LNCaP clone FGC (cell line): ENCODE results near the gene ZNF630.
A peak's percentile ranks its signal among the peaks of the same experiment; 100 is the strongest.
"Not testable (repeated sequence)": the region's sequence is repeated elsewhere in the genome, so short reads cannot be mapped to it uniquely, and the experiment has no call there.

Source experiments
- DNase-seq: peaks from one replicate; pipeline ENCODE4 v3.0.0-alpha.2; 2011; ENCODE audit warnings: low read depth
- H3K4me3 ChIP-seq: 2 replicates; pipeline ENCODE4 v1.5.1; 2011; ENCODE audit warnings: mild to moderate bottlenecking, low read depth, low read length, control low read depth
- TF ChIP-seq, protein P1 (sequence below): IDR thresholded peaks from 2 replicates; pipeline ENCODE4 v1.5.1; 2012; ENCODE audit warnings: mild to moderate bottlenecking; ENCODE audit not compliant: control insufficient read depth, insufficient read depth; ENCODE audit errors: extremely low read depth

ZNF630 gene

DNA sequence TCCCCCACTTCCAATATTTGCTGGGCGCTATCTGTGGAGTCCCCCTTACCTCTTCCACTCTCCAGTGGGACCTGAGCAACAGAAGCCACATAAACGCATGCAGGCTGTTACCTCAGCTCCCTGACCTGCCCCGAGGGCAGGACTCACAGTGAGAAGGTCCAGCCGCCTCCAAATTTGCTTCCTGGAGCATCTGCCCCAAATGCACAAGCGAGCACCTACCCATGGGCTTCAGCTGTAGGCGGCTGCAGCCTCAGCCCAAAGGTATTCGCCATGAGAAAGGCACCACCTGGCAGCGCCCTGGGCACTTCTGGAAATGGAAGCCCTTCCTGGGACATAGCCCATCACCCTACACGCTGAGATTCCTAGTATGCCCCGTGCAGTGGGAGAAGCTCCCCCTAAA, 41.2 kb downstream of the ZNF630 start:
- TF ChIP-seq, protein P1, sequence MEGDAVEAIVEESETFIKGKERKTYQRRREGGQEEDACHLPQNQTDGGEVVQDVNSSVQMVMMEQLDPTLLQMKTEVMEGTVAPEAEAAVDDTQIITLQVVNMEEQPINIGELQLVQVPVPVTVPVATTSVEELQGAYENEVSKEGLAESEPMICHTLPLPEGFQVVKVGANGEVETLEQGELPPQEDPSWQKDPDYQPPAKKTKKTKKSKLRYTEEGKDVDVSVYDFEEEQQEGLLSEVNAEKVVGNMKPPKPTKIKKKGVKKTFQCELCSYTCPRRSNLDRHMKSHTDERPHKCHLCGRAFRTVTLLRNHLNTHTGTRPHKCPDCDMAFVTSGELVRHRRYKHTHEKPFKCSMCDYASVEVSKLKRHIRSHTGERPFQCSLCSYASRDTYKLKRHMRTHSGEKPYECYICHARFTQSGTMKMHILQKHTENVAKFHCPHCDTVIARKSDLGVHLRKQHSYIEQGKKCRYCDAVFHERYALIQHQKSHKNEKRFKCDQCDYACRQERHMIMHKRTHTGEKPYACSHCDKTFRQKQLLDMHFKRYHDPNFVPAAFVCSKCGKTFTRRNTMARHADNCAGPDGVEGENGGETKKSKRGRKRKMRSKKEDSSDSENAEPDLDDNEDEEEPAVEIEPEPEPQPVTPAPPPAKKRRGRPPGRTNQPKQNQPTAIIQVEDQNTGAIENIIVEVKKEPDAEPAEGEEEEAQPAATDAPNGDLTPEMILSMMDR = no peak
- DNase-seq = no peak
- H3K4me3 ChIP-seq = no peak overlapping the region

DNA sequence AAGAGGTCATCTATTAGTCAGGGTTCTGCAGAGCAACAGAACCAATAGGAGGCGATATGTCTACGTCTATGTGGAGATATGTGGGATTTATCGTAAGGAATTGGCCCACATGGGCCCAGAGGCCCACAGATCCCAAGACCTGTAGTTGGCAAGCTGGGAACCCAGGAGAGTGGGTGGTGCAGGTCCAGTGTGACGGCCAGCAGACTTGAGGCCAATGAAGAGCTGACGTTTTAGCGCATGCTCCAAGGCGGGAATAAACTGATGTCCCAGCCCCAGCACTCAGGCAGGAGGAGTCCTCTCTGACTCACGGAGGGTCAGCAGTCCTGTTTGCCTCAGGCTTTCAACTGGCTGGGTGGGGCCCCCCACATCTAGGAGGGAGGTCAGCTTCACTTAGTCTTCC, 43.3 kb downstream of the ZNF630 start:
- H3K4me3 ChIP-seq = no peak overlapping the region
- DNase-seq = no peak
- TF ChIP-seq, protein P1 = no peak

DNA sequence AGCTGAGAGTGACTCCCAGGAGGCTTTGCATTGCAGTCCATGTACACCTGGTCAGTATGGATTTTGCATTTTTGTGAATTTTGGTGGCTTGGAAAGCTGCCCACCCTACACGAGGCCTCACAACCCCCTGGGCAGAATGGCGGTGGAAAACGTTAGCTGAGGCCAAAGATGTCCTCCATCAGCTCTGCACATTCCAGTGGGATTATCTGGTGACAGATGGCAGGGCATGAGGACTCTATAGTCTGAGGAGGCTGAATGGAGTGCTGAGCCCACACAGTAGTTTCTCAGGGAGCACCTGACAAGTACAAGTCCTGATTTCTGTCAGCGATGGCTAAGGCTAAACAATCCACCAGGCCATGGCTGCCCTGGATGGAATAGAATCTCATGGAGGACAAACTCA, 43.9 kb downstream of the ZNF630 start:
- not testable (repeated sequence) for DNase-seq, H3K4me3 ChIP-seq

DNA sequence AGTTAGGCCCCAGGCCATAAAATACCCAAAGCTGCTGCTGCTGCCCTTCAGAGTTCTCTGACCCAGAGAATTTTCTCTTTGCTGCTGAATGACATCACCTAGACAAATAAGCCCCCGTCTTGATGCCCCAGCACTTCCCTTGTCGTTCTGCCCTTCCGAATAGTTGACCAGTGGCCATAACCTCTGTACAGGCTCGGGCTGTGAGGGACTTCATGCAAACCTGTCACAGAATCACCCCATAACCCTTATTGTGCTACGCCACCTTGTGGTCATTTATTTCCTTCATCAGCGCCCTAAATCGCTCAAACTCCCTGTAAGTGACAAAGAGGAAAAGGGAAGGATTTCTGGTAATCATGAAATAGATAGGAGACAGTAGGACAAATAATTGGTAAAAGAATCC, 45.9 kb downstream of the ZNF630 start:
- TF ChIP-seq, protein P1 = peak; percentile 71
- H3K4me3 ChIP-seq = no peak overlapping the region
- DNase-seq = peak; percentile 10

DNA sequence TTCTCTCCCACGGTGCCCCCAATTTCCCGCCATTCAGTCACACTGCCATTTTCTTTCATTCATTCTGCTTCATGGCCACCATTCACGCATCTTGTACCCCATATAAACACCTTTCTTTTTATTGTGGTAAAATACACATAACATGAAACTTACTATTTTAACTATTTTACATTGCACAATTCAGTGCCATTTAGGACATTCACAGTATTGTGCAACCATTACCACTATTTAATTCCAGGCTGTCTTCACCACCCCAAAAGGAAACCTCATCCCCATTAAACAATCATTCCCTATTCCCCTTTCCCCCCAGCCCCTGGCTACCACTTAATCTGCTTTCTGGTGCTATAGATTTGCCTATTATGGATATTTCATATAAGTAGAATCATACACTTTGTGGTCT, 48.7 kb downstream of the ZNF630 start:
- H3K4me3 ChIP-seq = no peak overlapping the region
- DNase-seq = no peak
- TF ChIP-seq, protein P1 = no peak

DNA sequence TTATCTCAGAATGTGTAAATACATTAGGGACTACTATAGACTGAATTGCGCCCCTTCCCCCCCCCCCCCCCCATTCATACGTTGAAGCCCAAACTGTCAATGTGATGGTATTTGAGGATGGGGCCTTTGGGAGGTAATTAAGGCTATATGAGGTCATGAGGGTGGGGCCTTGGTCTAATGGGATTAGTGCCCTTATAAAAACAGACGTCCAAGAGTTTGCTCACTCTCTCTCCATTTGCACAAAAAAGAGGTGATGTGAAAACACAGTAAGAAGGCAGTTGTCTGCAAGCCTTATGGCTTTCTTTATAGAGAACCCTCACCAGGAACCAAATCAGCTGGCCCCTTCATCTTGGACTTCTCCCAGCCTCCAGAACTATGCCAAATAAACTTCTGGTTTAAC, 49.3 kb downstream of the ZNF630 start:
- peak overlapping the region; percentile 56 for H3K4me3 ChIP-seq
- TF ChIP-seq, protein P1 = no peak
- no peak for DNase-seq

DNA sequence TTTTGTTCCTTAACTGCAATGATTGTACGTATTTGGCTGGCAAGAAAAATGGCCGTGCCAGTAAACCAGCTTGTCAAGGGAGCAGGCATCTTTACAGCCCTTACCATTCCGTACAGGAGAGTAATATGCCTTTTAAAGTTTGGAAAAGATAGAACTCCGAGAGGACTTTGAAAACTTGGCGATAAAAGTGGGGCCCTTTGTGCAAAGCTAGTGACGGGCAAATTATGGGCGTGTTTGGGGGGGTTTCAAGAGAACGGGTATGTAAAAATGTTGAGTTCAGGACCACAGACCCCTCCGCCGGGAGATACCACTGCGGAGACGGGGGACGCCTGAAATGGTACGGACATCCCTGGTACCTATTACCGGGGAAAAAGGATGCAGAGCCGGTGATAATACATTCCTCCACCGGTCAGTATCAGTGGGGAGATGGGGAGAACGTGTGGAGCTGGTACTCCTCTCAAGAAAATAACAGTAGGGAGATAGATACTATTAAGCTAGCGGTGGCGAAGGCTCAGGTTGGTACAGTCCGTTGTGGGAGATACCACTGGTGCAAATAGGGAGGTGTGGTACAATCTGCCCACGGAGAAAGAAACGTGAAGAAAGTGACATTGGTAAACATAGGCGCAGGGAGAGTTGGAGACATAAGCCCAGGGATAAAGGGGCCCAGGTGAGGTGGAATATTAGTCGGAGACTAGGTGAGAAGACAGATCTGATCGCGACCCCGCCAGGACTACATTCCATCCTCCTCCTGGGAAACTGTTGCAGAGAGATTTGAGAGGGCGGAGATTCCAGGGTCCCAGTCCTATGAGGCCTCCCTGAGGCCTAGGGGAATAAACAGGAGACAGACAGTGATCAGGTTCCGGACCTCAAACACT, 50.2 kb downstream of the ZNF630 start:
- peak; percentile 54 for DNase-seq
- H3K4me3 ChIP-seq = peak overlapping the region; percentile 56
- TF ChIP-seq, protein P1 = no peak

DNA sequence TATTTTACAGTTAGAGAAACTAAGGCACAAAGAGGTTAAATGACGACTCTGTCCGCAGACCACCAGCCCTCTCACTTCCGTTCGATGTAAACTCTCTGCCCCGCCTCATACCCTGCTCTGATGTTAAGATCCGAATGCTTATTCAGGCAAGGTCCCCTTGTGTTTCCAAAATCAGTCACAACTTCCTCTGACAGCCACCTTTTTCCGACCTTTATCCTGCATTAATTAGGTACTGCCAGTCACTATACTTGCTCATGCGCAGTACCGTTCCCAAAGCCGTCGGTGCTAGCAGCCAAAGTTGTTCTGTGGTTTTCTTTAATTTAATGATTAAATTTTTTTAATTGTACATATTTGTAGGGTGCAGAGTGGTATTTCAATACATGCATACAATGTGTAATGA, 51.0 kb downstream of the ZNF630 start:
- not testable (repeated sequence) for DNase-seq, H3K4me3 ChIP-seq

DNA sequence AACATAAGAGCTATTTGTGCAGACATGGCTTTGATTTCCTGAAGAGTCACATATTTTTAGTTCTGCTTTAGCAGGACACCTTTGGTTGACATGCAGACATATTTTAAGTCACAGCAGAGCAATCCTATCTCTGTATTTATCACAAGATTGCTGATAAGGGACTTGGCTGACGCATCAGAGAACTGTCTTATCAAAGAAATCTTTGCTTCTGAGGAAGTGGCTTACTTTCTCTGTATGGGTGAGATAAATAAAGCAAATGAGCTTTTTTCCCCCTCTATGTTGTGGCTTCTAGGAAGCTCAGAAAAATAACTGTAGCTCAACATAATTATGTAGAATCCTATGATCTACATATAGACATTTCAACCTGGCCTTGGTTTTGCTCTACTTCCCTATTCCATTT, 51.5 kb downstream of the ZNF630 start:
- DNase-seq, H3K4me3 ChIP-seq: not testable (repeated sequence)

DNA sequence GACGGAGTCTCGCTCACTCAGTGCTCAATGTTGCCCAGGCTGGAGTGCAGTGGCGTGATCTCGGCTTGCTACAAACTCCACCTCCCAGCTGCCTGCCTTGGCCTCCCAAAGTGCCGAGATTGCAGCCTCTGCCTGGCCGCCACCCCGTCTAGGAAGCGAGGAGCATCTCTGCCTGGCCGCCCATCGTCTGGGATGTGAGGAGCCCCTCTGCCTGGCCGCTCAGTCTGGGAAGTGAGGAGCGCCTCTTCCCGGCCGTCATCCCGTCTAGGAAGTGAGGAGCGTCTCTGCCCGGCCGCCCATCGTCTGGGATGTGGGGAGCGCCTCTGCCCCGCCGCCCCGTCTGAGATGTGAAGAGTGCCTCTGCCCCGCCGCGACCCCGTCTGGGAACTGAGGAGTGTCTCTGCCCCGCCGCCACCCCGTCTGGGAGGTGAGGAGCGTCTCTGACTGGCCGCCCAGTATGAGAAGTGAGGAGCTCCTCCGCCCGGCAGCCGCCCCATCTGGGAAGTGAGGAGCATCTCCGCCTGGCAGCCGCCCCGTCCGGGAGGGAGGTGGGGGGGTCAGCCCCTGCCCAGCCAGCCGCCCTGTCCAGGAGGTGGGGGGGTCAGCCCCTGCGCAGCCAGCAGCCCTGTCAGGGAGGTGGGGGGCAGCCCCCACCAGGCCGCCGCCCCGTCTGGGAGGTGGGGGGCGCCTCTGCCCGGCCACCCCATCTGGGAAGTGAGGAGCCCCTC, 54.7 kb downstream of the ZNF630 start:
- H3K4me3 ChIP-seq, DNase-seq: not testable (repeated sequence)

DNA sequence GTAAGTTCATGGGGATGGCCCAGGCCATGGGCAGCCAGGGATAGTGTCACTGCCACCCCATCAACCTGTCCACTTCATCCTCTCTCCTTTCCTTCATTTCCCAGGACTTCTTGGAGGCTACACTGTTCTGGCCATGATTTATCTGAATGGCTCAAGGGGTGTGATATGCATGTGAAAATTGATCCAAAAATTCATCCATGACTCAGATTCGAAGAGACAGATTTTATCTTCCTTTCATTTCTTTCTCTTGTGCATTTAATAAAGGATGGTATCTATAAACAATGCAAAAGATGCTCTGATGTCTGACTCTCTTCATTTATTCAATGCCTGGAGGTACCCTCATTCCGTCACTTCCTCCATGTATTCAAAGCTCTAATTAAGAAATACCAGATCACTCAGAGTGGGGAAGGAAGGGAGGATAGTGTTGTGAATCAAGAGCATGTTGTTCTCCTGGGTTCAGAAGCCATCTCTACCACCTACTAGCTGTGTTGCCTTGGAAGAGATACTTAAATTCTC, 61.9 kb downstream of the ZNF630 start:
- not testable (repeated sequence) for DNase-seq, H3K4me3 ChIP-seq
